GM19240 (cell line): ENCODE measurements around the gene ZDHHC1.
"Not testable (repeated sequence)": the region's sequence is repeated elsewhere in the genome, so short reads cannot be mapped to it uniquely, and the experiment has no call there.

Experiments
- DNase-seq: peaks from one replicate; pipeline ENCODE4 v3.0.0; 2011; ENCODE audit warnings: low spot score; ENCODE audit not compliant: insufficient read length

Gene ZDHHC1

GRCh38 chr16:67364600-67365235 is 51.6 kb downstream of the ZDHHC1 start:
- DNase-seq = no peak

- no peak for DNase-seq
These were observed 55.2 kb downstream of the ZDHHC1 start for GRCh38 chr16:67361038-67361437.

DNA sequence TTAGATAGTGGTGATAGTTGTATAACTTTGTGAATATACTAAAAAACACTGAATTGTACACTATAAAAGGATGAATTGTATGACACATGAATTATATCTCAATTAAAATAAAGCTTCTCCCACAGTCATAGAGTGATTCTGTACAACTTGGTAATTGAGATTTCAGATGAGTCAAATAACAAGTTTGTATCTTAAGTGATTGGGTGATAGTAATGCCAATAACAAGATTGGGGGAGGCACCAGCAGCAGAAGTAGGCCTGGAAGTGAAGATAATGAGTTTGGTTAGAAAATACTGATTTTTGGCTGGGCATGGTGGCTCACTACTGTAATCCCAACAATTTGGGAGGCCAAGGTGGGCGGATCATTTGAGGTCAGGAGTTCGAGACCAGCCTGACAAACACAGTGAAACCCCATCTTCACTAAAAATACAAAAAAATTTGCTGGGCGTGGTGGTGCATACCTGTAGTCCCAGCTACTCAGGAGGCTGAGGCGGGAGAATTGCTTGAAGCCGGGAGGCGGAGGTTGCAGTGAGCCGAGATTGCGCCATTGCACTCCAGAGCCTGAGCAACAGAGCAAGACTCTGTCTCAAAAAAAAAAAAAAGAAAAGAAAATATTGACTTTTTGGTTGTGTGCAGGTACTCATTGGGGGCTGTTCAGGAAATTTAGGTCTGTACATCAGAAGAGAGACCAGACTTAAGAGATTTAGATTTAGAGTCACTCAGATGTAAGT is 56.6 kb downstream of the ZDHHC1 start:
- not testable (repeated sequence) for DNase-seq

- no peak for DNase-seq
These were observed 58.7 kb downstream of the ZDHHC1 start for GRCh38 chr16:67357561-67357960.

DNA sequence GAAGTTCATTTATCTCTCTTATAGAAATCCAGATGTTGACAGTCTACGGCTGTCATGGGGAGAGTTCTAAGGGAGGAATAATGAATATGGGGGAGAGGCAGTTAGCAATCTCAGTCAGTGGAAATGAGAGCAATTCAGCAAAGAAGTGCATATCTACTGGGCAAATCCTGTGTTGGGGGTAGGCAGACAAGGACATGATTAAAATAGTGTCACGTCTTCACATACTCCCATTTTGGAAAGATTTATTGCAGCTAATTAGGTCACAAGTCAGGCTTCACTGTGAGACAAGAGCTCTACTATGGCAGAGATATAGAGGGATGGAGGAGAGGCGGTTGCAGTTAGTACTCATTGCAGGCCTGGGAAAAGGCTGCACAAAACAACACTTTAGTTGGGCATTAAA is 59.9 kb downstream of the ZDHHC1 start:
- DNase-seq = no peak

DNA sequence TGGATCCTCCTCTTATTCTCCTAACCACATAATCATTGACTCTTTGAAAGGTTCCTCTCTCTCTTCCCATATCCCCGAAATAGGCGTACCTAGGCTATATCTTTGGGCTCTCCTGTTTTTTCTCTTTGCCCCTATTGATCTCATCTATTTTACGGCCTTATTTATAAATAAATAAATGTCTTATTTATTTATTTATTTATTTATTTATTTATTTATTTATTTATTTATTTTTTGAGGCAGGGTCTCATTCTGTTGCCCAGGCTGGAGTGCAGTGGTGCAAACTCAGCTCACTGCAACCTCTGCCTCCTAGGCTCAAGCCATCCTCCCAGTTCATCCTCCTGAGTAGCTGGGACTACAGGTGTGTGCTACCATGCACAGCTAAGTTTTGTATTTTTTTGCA is 63.8 kb downstream of the ZDHHC1 start:
- DNase-seq = not testable (repeated sequence)

DNA sequence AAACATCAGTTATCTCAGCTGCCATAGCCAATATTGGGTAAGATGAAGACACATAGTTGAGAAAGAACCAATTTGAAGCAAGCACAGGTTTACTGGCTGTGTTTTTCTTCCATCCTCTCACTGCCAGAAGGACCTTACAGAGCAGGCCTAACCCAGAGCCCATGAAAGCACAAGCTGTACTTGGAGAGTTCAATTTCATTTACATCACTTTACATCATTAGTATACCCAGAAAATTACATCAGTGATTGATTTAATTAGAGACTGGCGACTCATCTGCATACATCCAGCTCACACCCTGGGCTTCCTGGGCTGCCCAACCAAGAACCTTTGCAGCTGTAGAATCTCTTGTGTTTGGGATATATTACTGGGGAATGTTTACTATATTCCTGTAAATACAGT is 66.0 kb downstream of the ZDHHC1 start:
- DNase-seq = no peak

DNA sequence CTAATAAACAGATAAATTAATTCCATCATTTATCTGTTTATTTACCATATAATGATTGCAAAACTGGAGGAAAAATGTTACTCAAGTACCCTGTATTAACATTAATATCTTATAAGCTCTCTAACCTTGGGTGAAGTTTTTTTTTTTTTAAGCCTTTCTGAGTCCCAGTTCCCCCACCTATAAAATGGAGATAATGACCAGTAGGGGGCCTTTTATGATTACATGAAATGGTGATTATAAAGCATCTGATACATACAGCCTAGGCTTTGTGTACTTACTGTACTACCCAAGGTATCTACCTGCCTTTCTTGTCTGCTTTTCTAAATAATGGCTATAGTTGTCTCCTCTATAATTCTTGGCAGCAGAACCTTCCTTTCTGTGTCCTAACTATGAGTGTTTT is 67.1 kb downstream of the ZDHHC1 start:
- no peak for DNase-seq

DNA sequence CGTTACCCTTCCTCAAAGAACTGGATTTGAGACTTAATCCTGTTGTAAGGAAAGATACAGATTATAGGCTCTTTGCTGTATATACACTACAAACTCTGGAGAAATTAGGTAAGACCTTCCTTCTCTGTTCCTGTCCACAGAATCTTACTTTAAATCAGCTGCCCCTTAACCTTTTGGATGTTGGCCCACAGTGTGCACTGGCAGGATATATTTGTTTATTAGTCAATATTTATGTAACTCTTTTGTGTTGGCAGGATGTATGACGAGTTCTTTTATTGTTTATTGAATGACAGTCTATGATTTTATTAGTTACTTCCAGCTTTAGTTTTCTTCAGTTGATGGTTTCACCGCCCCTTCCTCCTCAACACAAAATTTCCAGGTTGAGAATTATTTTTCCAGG is 69.9 kb downstream of the ZDHHC1 start:
- no peak for DNase-seq

DNA sequence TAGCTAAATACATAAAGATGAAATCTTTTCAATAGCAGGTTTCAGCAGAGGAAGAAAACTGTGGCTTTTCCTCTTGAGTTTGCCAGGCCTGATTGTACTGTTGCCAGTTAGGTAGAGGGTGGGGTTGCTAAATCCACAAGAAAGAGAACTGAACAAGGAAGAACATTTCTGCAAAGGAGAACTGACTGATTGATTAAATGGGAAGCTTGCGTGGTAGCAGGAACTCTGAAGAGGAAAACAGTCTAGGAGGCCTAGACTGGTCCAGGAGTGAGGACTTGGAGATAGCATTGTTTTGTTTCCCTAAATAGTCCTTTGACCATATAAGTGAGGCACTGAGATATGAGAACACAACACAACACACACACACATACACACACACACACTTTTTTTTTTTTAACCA is 70.9 kb downstream of the ZDHHC1 start:
- DNase-seq = no peak
